ENCODE data around the gene ZFX.

- TF ChIP-seq CTCF (IDR thresholded peaks at IDR 0.05) = no peak
- no peak for TF ChIP-seq POLR2A (IDR thresholded peaks at IDR 0.05)
These were observed 18.4 kb downstream of the ZFX start for GRCh38 chrX:24167719-24168472.

Data from adrenal gland (tissue), 5 donors.